HepG2 (cell line): ENCODE measurements around the gene HLA-F. TPM values are rescaled to one million over a fixed set of nuclear protein-coding genes. Genes with fewer than 3 reads are reported as not detected.

Experiments
- ZFP41 ChIP-seq: sonication (generic); formaldehyde crosslinking; IDR thresholded peaks from 2 replicates; pipeline ENCODE4 v1.4.0; 2020; ENCODE audit warnings: mild to moderate bottlenecking, missing genetic modification reagents, borderline replicate concordance
- polyA plus RNA-seq, 8 experiments: library from polyadenylated mRNA; depleted of rRNA in 3 of 8; stranded (reverse) in 7 of 8; unstranded in 1 of 8; fragments of >200 nt; fragmentation: Illumina TruSeq in 4 of 8; extraction: Trizol in 4 of 8; gene quantifications; 2 replicates each; pipeline versions ENCODE4 v1.2.1 to v1.2.3, GENCODE V29; 2011 to 2016; ENCODE audit warnings: low read depth in 4 of 8, missing spikeins in 1 of 8, mixed read lengths in 1 of 8; ENCODE audit not compliant: insufficient read depth in 1 of 8
- total RNA-seq, 5 experiments: library from RNA; depleted of rRNA; stranded (reverse); fragments of >200 nt; fragmentation: Illumina TruSeq; extraction: Trizol; gene quantifications; 2 replicates each; pipeline ENCODE4 v1.2.3, GENCODE V29; 2016; ENCODE audit warnings: low read depth in 1 of 5
- TF ChIP-seq, protein P1 (sequence below): IDR thresholded peaks from 2 replicates; pipeline ENCODE4 v1.6.1; 2016; ENCODE audit warnings: low read depth, missing genetic modification reagents, missing compliant biosample characterization
- TF ChIP-seq, protein P2 (sequence below): sonication (generic); formaldehyde crosslinking; IDR thresholded peaks from 2 replicates; pipeline ENCODE4 v1.4.0; 2020; ENCODE audit warnings: mild to moderate bottlenecking, low read depth, missing genetic modification reagents

Gene HLA-F
- total and polyA plus RNA-seq, 2 of the 13 experiments (the other 11 are each of a cell fraction or from before 2014, with no cell fraction given) = 6.0 to 6.1 TPM

DNA sequence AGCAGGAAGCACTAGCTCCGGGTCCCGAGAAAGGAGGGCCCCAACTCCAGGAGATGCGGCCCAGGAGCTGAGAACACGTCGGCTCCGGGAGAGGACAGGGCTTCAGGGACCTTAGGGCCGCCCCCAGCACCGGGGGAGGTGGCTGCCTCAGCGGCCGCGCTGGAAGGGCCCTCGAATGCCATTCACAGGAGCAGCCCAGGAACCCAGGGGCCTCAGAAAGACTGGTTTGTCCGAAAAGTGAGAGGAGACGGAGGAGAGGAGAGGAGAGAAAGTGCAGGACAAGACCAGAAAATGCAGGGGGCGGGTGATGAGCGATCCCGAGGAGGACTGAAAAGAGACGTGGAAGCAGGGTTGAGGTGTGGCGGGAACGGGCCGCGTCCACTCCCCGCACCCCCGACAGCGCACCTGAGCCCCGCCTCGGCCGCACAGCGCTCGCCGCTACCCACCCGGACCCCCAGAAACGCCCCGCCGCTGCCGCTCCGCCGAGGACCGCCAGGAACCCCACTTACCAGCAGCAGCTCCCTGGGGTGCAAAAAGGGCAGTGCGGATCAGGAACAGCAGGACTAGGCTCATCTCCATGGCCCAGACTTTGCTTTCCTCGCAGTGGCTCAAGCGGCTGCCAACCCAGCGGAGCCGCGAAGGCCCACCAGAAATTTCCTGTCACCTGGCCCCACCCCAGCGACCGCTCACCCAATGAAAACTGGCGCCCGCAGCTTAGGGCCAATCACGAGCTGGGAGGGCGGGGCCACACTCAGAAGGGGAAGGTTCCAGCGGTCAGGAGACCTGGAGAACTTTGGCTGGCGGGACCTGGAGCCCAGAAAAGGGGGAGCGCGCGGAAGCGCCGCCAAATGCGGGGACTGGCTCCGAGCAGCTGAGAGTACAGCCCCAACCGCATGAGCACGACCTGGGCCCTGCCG is 25.4 kb downstream of the HLA-F start (continued):
- TF ChIP-seq, protein P1, sequence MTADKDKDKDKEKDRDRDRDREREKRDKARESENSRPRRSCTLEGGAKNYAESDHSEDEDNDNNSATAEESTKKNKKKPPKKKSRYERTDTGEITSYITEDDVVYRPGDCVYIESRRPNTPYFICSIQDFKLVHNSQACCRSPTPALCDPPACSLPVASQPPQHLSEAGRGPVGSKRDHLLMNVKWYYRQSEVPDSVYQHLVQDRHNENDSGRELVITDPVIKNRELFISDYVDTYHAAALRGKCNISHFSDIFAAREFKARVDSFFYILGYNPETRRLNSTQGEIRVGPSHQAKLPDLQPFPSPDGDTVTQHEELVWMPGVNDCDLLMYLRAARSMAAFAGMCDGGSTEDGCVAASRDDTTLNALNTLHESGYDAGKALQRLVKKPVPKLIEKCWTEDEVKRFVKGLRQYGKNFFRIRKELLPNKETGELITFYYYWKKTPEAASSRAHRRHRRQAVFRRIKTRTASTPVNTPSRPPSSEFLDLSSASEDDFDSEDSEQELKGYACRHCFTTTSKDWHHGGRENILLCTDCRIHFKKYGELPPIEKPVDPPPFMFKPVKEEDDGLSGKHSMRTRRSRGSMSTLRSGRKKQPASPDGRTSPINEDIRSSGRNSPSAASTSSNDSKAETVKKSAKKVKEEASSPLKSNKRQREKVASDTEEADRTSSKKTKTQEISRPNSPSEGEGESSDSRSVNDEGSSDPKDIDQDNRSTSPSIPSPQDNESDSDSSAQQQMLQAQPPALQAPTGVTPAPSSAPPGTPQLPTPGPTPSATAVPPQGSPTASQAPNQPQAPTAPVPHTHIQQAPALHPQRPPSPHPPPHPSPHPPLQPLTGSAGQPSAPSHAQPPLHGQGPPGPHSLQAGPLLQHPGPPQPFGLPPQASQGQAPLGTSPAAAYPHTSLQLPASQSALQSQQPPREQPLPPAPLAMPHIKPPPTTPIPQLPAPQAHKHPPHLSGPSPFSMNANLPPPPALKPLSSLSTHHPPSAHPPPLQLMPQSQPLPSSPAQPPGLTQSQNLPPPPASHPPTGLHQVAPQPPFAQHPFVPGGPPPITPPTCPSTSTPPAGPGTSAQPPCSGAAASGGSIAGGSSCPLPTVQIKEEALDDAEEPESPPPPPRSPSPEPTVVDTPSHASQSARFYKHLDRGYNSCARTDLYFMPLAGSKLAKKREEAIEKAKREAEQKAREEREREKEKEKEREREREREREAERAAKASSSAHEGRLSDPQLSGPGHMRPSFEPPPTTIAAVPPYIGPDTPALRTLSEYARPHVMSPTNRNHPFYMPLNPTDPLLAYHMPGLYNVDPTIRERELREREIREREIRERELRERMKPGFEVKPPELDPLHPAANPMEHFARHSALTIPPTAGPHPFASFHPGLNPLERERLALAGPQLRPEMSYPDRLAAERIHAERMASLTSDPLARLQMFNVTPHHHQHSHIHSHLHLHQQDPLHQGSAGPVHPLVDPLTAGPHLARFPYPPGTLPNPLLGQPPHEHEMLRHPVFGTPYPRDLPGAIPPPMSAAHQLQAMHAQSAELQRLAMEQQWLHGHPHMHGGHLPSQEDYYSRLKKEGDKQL (CRISPR knock-in tag) = no peak
- TF ChIP-seq, protein P2, sequence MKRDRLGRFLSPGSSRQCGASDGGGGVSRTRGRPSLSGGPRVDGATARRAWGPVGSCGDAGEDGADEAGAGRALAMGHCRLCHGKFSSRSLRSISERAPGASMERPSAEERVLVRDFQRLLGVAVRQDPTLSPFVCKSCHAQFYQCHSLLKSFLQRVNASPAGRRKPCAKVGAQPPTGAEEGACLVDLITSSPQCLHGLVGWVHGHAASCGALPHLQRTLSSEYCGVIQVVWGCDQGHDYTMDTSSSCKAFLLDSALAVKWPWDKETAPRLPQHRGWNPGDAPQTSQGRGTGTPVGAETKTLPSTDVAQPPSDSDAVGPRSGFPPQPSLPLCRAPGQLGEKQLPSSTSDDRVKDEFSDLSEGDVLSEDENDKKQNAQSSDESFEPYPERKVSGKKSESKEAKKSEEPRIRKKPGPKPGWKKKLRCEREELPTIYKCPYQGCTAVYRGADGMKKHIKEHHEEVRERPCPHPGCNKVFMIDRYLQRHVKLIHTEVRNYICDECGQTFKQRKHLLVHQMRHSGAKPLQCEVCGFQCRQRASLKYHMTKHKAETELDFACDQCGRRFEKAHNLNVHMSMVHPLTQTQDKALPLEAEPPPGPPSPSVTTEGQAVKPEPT (CRISPR knock-in tag) = 0 out of 2 replicates have a peak, but pooled peaks have one; percentile 45
- peak; percentile 22; the same call in 1 of the 2 replicates for TF ChIP-seq ZFP41 (CRISPR knock-in tag)
- TF ChIP-seq, all 625 proteins: peak for 194
